ENCODE results near the gene RTN4. TPM values are rescaled to one million over a fixed set of nuclear protein-coding genes. Genes with fewer than 3 reads are reported as not detected.

Gene RTN4
- total and polyA plus RNA-seq, 11 donors = 46.1 to 250 (median 95.5) TPM

DNA sequence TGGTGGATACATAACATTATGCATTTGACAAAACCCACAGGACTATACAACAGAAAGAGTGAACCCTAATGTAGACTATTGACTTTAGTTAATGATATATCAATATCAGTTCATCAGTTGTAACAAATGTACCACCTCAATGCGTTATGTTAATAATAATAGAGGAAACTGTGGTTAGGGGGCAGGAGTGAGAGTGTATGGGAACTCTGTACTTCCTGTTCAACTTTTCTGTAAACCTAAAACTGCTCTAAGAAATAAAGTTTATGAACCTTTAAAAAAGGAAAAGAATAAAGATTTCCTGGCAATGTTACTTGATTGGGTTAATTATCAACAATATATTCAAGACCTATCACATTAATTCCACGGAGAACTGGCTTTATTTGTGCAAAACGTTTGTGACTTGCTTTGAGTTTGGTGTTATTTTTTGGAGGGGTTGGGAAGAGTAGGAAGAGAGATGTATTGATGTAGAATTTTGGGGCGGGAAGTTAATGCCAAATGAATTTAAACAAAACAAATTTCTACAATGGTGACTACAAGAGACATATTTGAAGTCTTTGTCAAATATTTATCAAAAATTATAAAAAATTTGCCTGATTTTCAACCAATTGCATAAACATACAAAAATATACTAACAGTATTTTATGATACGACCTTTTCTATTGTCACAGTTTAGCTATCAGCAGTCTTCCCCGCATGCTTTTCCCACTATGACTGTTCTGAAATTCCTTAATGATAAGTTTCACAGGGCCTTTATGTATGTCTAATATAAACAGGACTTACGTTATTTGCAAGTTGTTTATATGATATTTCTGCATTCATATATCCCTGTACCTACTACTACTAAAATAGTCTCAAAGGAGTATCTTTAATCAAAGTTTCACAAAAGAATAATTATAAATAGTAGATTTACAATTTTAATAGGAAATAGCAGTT, 2.1 kb upstream of the RTN4 start:
- peak overlapping the region in 5 of 12 donors; percentile 89 to 95 (median 91) for H3K4me3 ChIP-seq
- TF ChIP-seq, protein P1, sequence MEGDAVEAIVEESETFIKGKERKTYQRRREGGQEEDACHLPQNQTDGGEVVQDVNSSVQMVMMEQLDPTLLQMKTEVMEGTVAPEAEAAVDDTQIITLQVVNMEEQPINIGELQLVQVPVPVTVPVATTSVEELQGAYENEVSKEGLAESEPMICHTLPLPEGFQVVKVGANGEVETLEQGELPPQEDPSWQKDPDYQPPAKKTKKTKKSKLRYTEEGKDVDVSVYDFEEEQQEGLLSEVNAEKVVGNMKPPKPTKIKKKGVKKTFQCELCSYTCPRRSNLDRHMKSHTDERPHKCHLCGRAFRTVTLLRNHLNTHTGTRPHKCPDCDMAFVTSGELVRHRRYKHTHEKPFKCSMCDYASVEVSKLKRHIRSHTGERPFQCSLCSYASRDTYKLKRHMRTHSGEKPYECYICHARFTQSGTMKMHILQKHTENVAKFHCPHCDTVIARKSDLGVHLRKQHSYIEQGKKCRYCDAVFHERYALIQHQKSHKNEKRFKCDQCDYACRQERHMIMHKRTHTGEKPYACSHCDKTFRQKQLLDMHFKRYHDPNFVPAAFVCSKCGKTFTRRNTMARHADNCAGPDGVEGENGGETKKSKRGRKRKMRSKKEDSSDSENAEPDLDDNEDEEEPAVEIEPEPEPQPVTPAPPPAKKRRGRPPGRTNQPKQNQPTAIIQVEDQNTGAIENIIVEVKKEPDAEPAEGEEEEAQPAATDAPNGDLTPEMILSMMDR (IDR thresholded peaks at IDR 0.05) = no peak
- TF ChIP-seq POLR2A (IDR thresholded peaks at IDR 0.05) = no peak
- WGBS, 4 donors = 69 to 71% (median 70%) methylated on average over 7 of the region's 7 CpGs
- H3K9me3 ChIP-seq = no peaks in the 10 kb centered on the region
- peaks cover 0 to 30% (median 16%) of the 10 kb centered on the region in 12 donors for H3K4me1 ChIP-seq
- peak overlapping the region in 8 of 12 donors; percentile 14 to 100 (median 98) for H3K27ac ChIP-seq
- no peak for ATAC-seq
- DNase-seq = no peak
- intact Hi-C loops (cut with DNase I) = loop anchor here in 5 of 10 donors (5.0 to 10.0 kb wide), 6 partner anchors 35 to 115 kb away; no protein-coding TSS in a partner anchor
- H3K27me3 ChIP-seq = no peaks in the 10 kb centered on the region
- H3K36me3 ChIP-seq = no peaks in the 10 kb centered on the region

DNA sequence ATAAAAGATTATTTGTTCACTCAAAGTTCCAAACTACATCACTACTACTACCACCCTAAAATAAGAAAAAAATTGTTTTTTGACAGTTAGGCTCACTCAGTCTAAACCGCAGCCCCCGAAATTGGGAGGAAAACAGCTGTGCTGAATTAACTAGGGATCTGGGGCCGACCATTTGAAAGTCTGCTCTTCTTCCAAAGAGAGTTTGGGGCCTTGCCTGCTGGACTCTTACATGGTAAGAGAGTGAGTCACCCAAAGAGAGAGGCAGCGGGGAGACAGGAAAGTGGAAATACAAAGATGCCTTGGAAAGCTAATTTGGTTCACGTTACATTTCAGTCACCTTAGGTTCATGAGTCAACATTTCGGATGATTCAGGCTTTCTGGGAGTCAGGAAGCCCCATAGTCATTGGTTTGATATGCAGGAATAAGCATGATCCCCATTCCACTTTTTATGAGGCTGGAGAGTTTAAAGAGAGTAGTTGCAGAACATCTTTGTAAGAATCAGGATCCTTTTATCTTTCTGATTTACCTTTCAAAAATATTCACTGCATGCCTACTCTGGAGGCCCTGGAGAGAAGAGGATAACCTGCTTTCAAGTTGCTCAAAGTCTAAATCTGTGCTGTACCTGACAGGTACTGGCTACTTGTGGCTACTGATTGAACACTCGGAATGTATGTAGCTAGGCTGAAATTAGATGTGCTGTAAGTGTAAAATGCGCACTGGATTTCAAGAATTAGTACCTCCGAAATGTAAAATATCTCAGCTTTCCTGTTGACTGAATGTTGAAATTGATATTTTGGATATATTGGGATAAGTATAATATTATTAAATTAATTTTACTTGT, 995 bp upstream of the RTN4 start:
- ATAC-seq (peak in 3 of 4 donors; percentile 1 to 38 (median 23)), DNase-seq (peak; percentile 48 to 70 (median 53))
- Histone ChIP-seq H3K27ac (peak overlapping the region; percentile 91 to 100 (median 98)), H3K36me3 (no peaks in the 10 kb centered on the region), H3K4me1 (peaks cover 0 to 42% (median 26%) of the 10 kb centered on the region in 12 donors), H3K4me3 (peak overlapping the region; percentile 38 to 95 (median 88)), H3K27me3 (no peaks in the 10 kb centered on the region), H3K9me3 (no peaks in the 10 kb centered on the region)
- intact Hi-C loops (cut with DNase I) = loop anchor here in 5 of 10 donors (5.0 to 10.0 kb wide), 6 partner anchors 34 to 116 kb away; no protein-coding TSS in a partner anchor
- 19 to 25% (median 24%) methylated on average over 9 of the region's 9 CpGs for WGBS, 4 donors
- TF ChIP-seq, protein P1 (IDR thresholded peaks at IDR 0.05) = no peak
- TF ChIP-seq POLR2A (IDR thresholded peaks at IDR 0.05) = no peak

DNA sequence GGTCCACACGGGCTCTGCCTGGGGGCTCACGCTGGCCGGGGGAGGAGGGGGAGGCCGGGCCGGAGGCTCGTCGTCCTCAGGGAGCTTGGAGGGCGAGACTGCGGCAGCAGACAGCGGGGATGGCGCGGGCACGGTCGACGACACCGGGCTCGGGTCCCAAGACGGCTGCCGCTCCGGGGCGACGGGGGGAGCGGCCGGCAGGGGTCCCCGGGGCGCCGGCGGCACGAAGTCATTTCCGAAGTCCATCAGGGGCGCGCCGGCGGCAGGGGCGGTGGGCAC, 491 bp downstream of the RTN4 start:
- intact Hi-C loops (cut with DNase I) = loop anchor here (5.0 to 10.0 kb wide), 9 partner anchors 32 to 145 kb away; no protein-coding TSS in a partner anchor
- H3K36me3 ChIP-seq = no peaks in the 10 kb centered on the region

More for the DNA sequence above, 491 bp downstream of the RTN4 start:
- no peaks in the 10 kb centered on the region for H3K27me3 ChIP-seq
- peak overlapping the region; percentile 67 to 95 (median 88) for H3K4me3 ChIP-seq
- peak in 1 of 4 donors; percentile 2 for ATAC-seq
- H3K4me1 ChIP-seq = peaks cover 0 to 57% (median 39%) of the 10 kb centered on the region in 12 donors
- TF ChIP-seq, protein P1 (IDR thresholded peaks at IDR 0.05) = no peak
- no peak for TF ChIP-seq POLR2A (IDR thresholded peaks at IDR 0.05)
- no peaks in the 10 kb centered on the region for H3K9me3 ChIP-seq
- peak overlapping the region; percentile 91 to 100 (median 98) for H3K27ac ChIP-seq
- DNase-seq = no peak
- 1% methylated on average over 14 to 35 of the region's 35 CpGs; no CpG with 5 or more reads in 1 of the 4 donors for WGBS, 4 donors

Measured in heart left ventricle (tissue), 16 donors.